Upper lobe of right lung (tissue), 1 donor: ENCODE measurements around the gene CCDC195. TPM values are rescaled to one million over a fixed set of nuclear protein-coding genes. Genes with fewer than 3 reads are reported as not detected.
A peak's percentile ranks its signal among the peaks of the same experiment; 100 is the strongest.

Experiments used
- ATAC-seq: fragments of 200-7000 bp; cut with Tn5 transposase; one replicate; pipeline ENCODE4 v1.9.1; 2020; ENCODE audit warnings: mild to moderate bottlenecking, moderate library complexity
- DNase-seq: peaks from one replicate; pipeline ENCODE4 v3.0.0-alpha.2; 2020
- H3K27ac ChIP-seq: fragments of 200-600 bp; one replicate; pipeline ENCODE4 v1.8.0; 2022
- H3K27me3 ChIP-seq: fragments of 200-600 bp; one replicate; pipeline ENCODE4 v1.8.0; 2022; ENCODE audit warnings: mild to moderate bottlenecking
- H3K36me3 ChIP-seq: fragments of 200-600 bp; one replicate; pipeline ENCODE4 v1.8.0; 2022
- H3K4me1 ChIP-seq: fragments of 200-600 bp; one replicate; pipeline ENCODE4 v1.8.0; 2022
- H3K4me3 ChIP-seq: fragments of 200-600 bp; one replicate; pipeline ENCODE4 v1.8.0; 2022; ENCODE audit warnings: mild to moderate bottlenecking
- H3K9me3 ChIP-seq: fragments of 200-600 bp; one replicate; pipeline ENCODE4 v1.8.0; 2022
- intact Hi-C: fragments of 100-400 bp; cut with DNase I; formaldehyde crosslinking; loops from one replicate; pipeline ENCODE4 v1.11.0; 2022
- total RNA-seq: library from RNA; stranded (reverse); fragmentation: NEBNext Ultra II Directional; extraction: Animal tissue kit (Norgen Biotek cat#: 25700); gene quantifications from one replicate; pipeline ENCODE4 v1.2.1, GENCODE V29; 2021
- TF ChIP-seq, protein P1 (sequence below): fragments of 200-600 bp; IDR thresholded peaks from one replicate; pipeline ENCODE4 v1.8.0; 2022; ENCODE audit warnings: antibody characterized with exemption
- donor health status: DM: no; HTN: yes; CAD: no; lungs with severe emphysema.

The CCDC195 gene
- total RNA-seq, 1 donor from 2014 or later, result not detected

DNA sequence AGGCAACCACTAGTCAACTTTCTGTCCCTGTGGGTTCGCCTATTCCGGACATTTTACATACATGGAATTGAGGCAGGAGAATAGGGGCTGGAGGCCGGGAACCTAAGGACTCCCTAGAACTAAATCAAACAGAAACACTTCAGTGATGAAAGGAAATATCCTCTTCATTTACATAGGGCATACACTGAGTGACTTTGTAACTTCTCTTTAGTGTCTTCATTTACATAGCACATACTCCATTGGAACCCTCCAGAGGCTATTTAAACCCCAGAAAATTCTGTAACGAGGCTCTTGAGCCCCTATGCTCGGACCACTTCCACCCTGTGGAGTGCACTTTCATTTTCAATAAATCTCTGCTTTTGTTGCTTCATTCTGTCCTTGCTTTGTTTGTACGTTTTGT lies 56.5 kb downstream of the CCDC195 start:
- no peak overlapping the region for H3K4me3 ChIP-seq
- H3K9me3 ChIP-seq, result no peaks in the 10 kb centered on the region
- TF ChIP-seq, protein P1, sequence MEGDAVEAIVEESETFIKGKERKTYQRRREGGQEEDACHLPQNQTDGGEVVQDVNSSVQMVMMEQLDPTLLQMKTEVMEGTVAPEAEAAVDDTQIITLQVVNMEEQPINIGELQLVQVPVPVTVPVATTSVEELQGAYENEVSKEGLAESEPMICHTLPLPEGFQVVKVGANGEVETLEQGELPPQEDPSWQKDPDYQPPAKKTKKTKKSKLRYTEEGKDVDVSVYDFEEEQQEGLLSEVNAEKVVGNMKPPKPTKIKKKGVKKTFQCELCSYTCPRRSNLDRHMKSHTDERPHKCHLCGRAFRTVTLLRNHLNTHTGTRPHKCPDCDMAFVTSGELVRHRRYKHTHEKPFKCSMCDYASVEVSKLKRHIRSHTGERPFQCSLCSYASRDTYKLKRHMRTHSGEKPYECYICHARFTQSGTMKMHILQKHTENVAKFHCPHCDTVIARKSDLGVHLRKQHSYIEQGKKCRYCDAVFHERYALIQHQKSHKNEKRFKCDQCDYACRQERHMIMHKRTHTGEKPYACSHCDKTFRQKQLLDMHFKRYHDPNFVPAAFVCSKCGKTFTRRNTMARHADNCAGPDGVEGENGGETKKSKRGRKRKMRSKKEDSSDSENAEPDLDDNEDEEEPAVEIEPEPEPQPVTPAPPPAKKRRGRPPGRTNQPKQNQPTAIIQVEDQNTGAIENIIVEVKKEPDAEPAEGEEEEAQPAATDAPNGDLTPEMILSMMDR, result no peak
- no peak for DNase-seq
- H3K4me1 ChIP-seq, result no peaks in the 10 kb centered on the region
- H3K27me3 ChIP-seq, result no peaks in the 10 kb centered on the region
- ATAC-seq, result no peak
- intact Hi-C loops, result loop anchor here (10.0 kb wide), 1 partner anchor 295 kb away; no protein-coding TSS in a partner anchor
- no peak overlapping the region for H3K27ac ChIP-seq
- no peaks in the 10 kb centered on the region for H3K36me3 ChIP-seq

DNA sequence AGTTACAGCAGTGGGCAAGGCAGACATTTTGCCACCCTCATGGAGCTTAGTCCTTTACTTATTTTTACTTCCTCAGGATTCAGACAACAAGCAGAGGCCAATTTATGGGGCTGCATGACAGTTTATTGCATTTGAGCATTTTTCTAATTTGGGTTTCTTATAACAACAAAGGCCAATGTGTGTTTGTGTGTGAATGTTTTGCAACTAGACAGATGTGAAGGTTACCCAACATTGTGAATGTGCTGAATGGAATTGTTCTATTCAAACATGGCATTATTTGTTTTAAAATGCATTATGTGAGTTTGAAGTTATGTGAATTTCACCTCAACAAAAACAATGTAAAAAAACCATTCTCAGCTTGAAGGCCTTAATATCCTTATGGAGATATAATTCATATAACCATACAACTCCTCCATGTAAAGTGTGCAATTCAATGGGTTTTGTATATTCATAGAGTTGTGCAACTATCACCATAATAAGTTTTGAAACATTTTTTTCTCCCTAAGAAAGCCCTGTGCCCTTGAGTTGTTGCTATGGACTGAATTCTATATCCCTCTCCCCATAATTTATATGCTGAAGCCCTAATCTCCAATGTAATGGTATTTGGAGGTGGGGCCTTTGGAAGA lies 57.3 kb downstream of the CCDC195 start:
- no peak for DNase-seq
- H3K4me3 ChIP-seq, result no peak overlapping the region
- H3K36me3 ChIP-seq, result no peaks in the 10 kb centered on the region
- intact Hi-C loops, result loop anchor here (10.0 kb wide), 1 partner anchor 294 kb away; no protein-coding TSS in a partner anchor
- no peaks in the 10 kb centered on the region for H3K9me3 ChIP-seq
- no peaks in the 10 kb centered on the region for H3K4me1 ChIP-seq
- TF ChIP-seq, protein P1, result no peak
- no peak overlapping the region for H3K27ac ChIP-seq
- ATAC-seq, result no peak
- H3K27me3 ChIP-seq, result no peaks in the 10 kb centered on the region

DNA sequence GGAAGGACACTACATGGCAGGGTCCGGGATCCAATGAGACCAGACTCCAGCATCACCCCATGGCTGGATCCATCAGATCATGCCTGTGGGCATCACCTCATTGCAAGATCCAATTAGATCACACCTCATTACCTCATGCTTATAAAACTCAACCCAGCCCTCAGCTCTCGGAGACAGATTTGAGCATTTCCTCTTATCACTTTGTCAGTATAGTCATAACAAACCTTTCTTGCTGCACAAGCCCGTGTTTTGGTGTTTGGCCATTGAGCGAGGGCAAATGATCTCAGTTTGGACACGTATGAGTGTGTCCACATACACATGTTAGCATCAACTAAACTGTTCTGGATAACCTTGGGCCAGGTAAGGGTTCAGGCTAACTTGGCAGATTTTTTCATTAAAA lies 58.8 kb downstream of the CCDC195 start:
- intact Hi-C loops, result loop anchor here (10.0 kb wide), 1 partner anchor 293 kb away; no protein-coding TSS in a partner anchor
- Histone ChIP-seq H3K4me1 (no peaks in the 10 kb centered on the region), H3K4me3 (no peak overlapping the region), H3K9me3 (no peaks in the 10 kb centered on the region), H3K36me3 (no peaks in the 10 kb centered on the region), H3K27ac (no peak overlapping the region), H3K27me3 (no peaks in the 10 kb centered on the region)
- no peak for DNase-seq
- ATAC-seq, result no peak
- TF ChIP-seq, protein P1, result no peak

DNA sequence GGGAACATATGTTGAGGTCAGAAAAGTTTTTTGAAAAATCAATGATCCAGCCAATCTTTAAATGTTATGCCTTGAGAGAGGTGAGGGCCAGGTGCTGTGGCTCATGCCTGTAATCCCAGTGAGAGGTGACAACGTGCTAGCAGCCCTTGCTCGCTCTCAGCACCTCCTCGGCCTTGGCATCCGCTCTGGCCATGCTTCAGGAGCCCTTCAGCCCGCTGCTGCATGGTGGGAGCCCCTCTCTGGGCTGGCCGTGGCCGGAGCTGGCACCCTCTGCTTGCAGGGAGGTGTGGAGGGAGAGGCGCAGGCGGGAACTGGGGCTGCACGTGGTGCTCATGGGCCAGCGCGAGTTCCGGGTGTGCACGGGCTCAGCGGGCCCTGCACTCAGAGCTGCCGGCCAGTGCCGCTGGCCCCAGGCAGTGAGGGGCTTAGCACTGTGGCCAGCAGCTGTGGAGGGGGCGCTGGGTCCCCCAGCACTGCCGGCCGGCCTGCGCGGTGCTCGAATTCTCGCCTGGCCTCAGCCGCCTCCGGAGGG lies 61.1 kb downstream of the CCDC195 start:
- H3K4me1 ChIP-seq, result no peaks in the 10 kb centered on the region
- H3K9me3 ChIP-seq, result no peaks in the 10 kb centered on the region
- H3K4me3 ChIP-seq, result no peak overlapping the region
- no peak overlapping the region for H3K27ac ChIP-seq
- DNase-seq (no peak), ATAC-seq (peak; percentile 15)
- H3K36me3 ChIP-seq, result no peaks in the 10 kb centered on the region
- no peaks in the 10 kb centered on the region for H3K27me3 ChIP-seq
- TF ChIP-seq, protein P1, result no peak
- intact Hi-C loops, result loop anchor here (10.0 kb wide), 1 partner anchor 290 kb away; no protein-coding TSS in a partner anchor

Other genes starting within 250 kb of the CCDC195 start
- gene CUL3, start 131.0 kb downstream of the CCDC195 start, total RNA-seq, result 80.6 TPM